Thyroid gland (tissue), 4 donors: ENCODE results near the gene UVSSA.

ENCODE experiments used
- POLR2A ChIP-seq, 2 donors: fragments of 450-650 bp; IDR thresholded peaks; one replicate each; pipeline ENCODE4 v1.6.1; 2017; ENCODE audit warnings: antibody characterized with exemption in 2 of 2, mild to moderate bottlenecking in 2 of 2, moderate library complexity in 1 of 2
- TF ChIP-seq, protein P1 (sequence below), 6 experiments: fragments of 200-600 bp in 3 of 6; fragments of 450-650 bp in 3 of 6; sonication (generic) in 3 of 6; IDR thresholded peaks; one replicate each; pipeline ENCODE4 v1.5.1; 2016 to 2019; ENCODE audit warnings: antibody characterized with exemption in 6 of 6, mild to moderate bottlenecking in 2 of 6, inconsistent platforms in 1 of 6, moderate library complexity in 1 of 6

DNA sequence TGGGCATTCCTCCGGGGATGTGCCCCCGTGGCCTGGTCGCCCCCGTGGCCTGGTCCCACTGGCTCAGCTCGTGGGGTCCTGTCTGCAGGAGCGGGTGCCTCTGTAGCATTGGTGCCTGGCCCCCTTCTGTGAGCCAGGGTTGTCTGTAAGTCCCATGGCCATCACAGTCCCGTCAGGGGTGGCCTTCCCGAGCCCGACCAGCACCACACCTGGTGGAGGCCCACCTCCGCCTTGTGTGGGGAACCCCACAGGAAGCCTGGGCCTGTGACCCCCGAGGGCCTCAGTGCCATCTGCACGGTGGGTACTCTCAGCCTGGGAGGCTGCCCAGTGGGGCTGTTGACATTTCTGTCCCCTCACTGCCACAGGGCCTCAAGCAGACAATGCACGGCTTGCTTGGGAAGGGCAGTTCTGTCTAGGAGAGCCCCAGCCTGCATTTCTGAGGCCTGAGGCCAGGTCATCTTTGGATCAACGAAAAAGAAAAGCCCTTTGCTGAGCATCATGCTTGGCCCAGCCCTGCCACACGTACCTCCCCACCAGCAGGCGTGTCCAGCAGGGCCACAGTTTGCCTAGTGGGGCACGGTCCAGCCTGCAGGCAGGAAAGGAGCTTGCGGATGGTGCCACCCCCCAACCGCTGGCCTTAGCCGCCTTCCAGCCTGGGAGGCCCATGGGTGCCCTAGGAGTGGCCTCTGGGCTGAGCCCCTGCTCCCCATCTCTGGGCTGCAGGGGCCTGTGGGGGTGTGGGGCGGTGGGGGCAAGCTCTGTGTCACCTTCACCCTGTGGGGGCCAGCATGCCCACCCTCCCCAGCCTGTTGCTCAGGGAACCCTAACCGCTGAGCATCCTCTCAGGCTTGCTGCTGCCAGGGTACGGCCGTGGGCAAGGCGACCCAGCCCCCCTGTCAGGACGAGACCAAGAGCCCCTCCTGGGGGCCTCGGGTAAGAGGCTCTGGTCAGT is 36.0 kb downstream of the UVSSA start:
- TF ChIP-seq, protein P1, sequence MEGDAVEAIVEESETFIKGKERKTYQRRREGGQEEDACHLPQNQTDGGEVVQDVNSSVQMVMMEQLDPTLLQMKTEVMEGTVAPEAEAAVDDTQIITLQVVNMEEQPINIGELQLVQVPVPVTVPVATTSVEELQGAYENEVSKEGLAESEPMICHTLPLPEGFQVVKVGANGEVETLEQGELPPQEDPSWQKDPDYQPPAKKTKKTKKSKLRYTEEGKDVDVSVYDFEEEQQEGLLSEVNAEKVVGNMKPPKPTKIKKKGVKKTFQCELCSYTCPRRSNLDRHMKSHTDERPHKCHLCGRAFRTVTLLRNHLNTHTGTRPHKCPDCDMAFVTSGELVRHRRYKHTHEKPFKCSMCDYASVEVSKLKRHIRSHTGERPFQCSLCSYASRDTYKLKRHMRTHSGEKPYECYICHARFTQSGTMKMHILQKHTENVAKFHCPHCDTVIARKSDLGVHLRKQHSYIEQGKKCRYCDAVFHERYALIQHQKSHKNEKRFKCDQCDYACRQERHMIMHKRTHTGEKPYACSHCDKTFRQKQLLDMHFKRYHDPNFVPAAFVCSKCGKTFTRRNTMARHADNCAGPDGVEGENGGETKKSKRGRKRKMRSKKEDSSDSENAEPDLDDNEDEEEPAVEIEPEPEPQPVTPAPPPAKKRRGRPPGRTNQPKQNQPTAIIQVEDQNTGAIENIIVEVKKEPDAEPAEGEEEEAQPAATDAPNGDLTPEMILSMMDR (IDR thresholded peaks at IDR 0.05) = no peak
- TF ChIP-seq POLR2A (IDR thresholded peaks at IDR 0.05) = no peak
